K562 (cell line): Measurements from ENCODE around the gene CCDC77. TPM values are rescaled to one million over a fixed set of nuclear protein-coding genes. Genes with fewer than 3 reads are reported as not detected.

Experiments used
- ARHGAP35 ChIP-seq: fragments of 450-650 bp; IDR thresholded peaks from 2 replicates; pipeline ENCODE4 v1.6.1; 2018; ENCODE audit not compliant: partially characterized antibody
- CBX8 ChIP-seq: fragments of 200-600 bp; sonication (generic); IDR thresholded peaks from 2 replicates; pipeline ENCODE4 v1.6.1; 2012; ENCODE audit warnings: borderline replicate concordance, mixed run types, low read depth, mild to moderate bottlenecking, moderate library complexity, mixed read lengths, low read length, control low read depth, inconsistent platforms; ENCODE audit not compliant: poor library complexity, severe bottlenecking; ENCODE audit errors: extremely low read depth
- CHD4 ChIP-seq: fragments of 200-600 bp; sonication (generic); IDR thresholded peaks from 3 replicates; pipeline ENCODE4 v1.6.1; 2012; ENCODE audit warnings: low read depth, mild to moderate bottlenecking, mixed read lengths, low read length, inconsistent platforms; ENCODE audit not compliant: insufficient read depth, insufficient replicate concordance, poor library complexity, severe bottlenecking
- CREB3 ChIP-seq: fragments of 450-650 bp; conservative IDR thresholded peaks from 2 replicates; pipeline ENCODE4 v1.6.1; 2016; ENCODE audit warnings: missing genetic modification characterization, low read depth, mild to moderate bottlenecking, missing compliant biosample characterization, moderate library complexity
- E2F6 ChIP-seq, 2 experiments: IDR thresholded peaks; 2 replicates each; pipeline ENCODE4 v1.6.1; 2011; ENCODE audit warnings: borderline replicate concordance in 1 of 2, control low read depth in 1 of 2, low read depth in 1 of 2, low read length in 1 of 2, mild to moderate bottlenecking in 1 of 2, mixed read lengths in 1 of 2, moderate library complexity in 1 of 2; ENCODE audit not compliant: insufficient read depth in 1 of 2, insufficient read length in 1 of 2, poor library complexity in 1 of 2, severe bottlenecking in 1 of 2; ENCODE audit errors: extremely low read depth in 1 of 2
- GABPB1 ChIP-seq: sonication (generic); formaldehyde crosslinking; IDR thresholded peaks from 2 replicates; pipeline ENCODE4 v1.8.0; 2022; ENCODE audit warnings: mild to moderate bottlenecking, missing genetic modification reagents
- GTF2B ChIP-seq: IDR thresholded peaks from 2 replicates; pipeline ENCODE4 v1.6.1; 2011; ENCODE audit not compliant: insufficient read length; ENCODE audit errors: extremely low read depth
- KAT8 ChIP-seq: fragments of 450-650 bp; IDR thresholded peaks from 2 replicates; pipeline ENCODE4 v1.6.1; 2016; ENCODE audit warnings: low read depth, mild to moderate bottlenecking
- MCM3 ChIP-seq: fragments of 450-650 bp; IDR thresholded peaks from 2 replicates; pipeline ENCODE4 v1.6.1; 2016
- MXD1 ChIP-seq: fragments of 250-450 bp; sonication (Bioruptor Pico); IDR thresholded peaks from 2 replicates; pipeline ENCODE4 v1.8.0; 2021; ENCODE audit warnings: borderline replicate concordance, mild to moderate bottlenecking, moderate library complexity; ENCODE audit not compliant: poor library complexity, severe bottlenecking
- NCOA1 ChIP-seq: fragments of 450-650 bp; IDR thresholded peaks from 2 replicates; pipeline ENCODE4 v1.6.1; 2016; ENCODE audit warnings: low read depth
- RBM14 ChIP-seq: fragments of 200-400 bp; formaldehyde crosslinking; IDR thresholded peaks from 2 replicates; pipeline ENCODE4 v1.6.1; 2018; ENCODE audit warnings: low read depth, mild to moderate bottlenecking, low read length, moderate library complexity, borderline replicate concordance; ENCODE audit not compliant: insufficient read depth
- SREBF1 ChIP-seq: fragments of 150-350 bp; IDR thresholded peaks from 2 replicates; pipeline ENCODE4 v1.6.1; 2014; ENCODE audit warnings: antibody characterized with exemption, low read depth, low read length, borderline replicate concordance
- SRSF1 ChIP-seq: fragments of 200-400 bp; formaldehyde crosslinking; IDR thresholded peaks from 2 replicates; pipeline ENCODE4 v1.6.1; 2017; ENCODE audit warnings: mild to moderate bottlenecking, low read depth, low read length, moderate library complexity
- TBP ChIP-seq: optimal IDR thresholded peaks from 2 replicates; pipeline ENCODE3; 2011; ENCODE audit warnings: low read depth, low read length, improper control_type of control experiment
- TFAM ChIP-seq: fragments of 250-450 bp; sonication (Bioruptor Pico); conservative IDR thresholded peaks from 2 replicates; pipeline ENCODE4 v1.5.0; 2021; ENCODE audit warnings: mild to moderate bottlenecking, moderate library complexity
- ZC3H11A ChIP-seq: IDR thresholded peaks from 2 replicates; pipeline ENCODE4 v1.6.1; 2012; ENCODE audit warnings: low read depth, low read length, improper control_type of control experiment
- ZNF316 ChIP-seq: fragments of 450-650 bp; IDR thresholded peaks from 2 replicates; pipeline ENCODE4 v1.6.1; 2016
- ZNF57 ChIP-seq: fragments of 450-650 bp; formaldehyde crosslinking; IDR thresholded peaks from 2 replicates; pipeline ENCODE4 v1.4.0; 2020; ENCODE audit warnings: mild to moderate bottlenecking, moderate library complexity
- polyA plus RNA-seq, 8 experiments: library from polyadenylated mRNA; depleted of rRNA in 4 of 8; stranded (reverse) in 5 of 8; unstranded in 3 of 8; fragments of >200 nt; fragmentation: Nextera tagmentation in 2 of 8; fragmentation: Illumina TruSeq in 1 of 8; extraction: Ambion mirVana in 2 of 8; extraction: Trizol in 1 of 8; gene quantifications; 2 replicates each; pipeline versions ENCODE4 v1.2.1 to v1.2.3, GENCODE V29; 2011 to 2014; ENCODE audit warnings: inconsistent platforms in 1 of 8, missing spikeins in 1 of 8
- total RNA-seq, 7 experiments: library from RNA; depleted of rRNA in 6 of 7; stranded (reverse); fragments of >200 nt in 6 of 7; fragmentation: Illumina TruSeq in 2 of 7; extraction: Trizol in 2 of 7; gene quantifications; 2 replicates each; pipeline versions ENCODE4 v1.2.1 to v1.2.3, GENCODE V29; 2011 to 2021; ENCODE audit warnings: low replicate concordance in 1 of 7

CCDC77 gene
- total and polyA plus RNA-seq, 9 of the 15 experiments (the other 6 are each of a cell fraction or from before 2014, with no cell fraction given): 10.5 to 26.5 (median 17.8) TPM

- TF ChIP-seq ZC3H11A: no peak
- TF ChIP-seq GABPB1 (CRISPR knock-in tag): peak; percentile 97
- TF ChIP-seq MCM3: no peak
- TF ChIP-seq CBX8: no peak
- no peak for TF ChIP-seq GTF2B
- TF ChIP-seq KAT8: no peak
- TF ChIP-seq NCOA1: peak; percentile 80
- no peak for TF ChIP-seq ZNF57
- TF ChIP-seq CHD4: no peak
- TF ChIP-seq TBP: peak; percentile 54
- TF ChIP-seq TFAM (CRISPR knock-in tag): no peak
- TF ChIP-seq ARHGAP35: no peak
- TF ChIP-seq RBM14: no peak
- TF ChIP-seq E2F6 (IDR thresholded peaks at IDR 0.05; ENCODE audit: borderline replicate concordance in 1 of 2, extremely low read depth in 1 of 2, insufficient read depth in 1 of 2, insufficient read length in 1 of 2, low read depth in 1 of 2, low read length in 1 of 2, poor library complexity in 1 of 2, severe bottlenecking in 1 of 2): peak in 1 of 2 experiments; percentile 72
- no peak for TF ChIP-seq MXD1 (CRISPR knock-in tag)
- no peak for TF ChIP-seq ZNF316
- TF ChIP-seq CREB3: no peak
- no peak for TF ChIP-seq SRSF1
- TF ChIP-seq SREBF1: no peak
Measured at GRCh38 chr12:389142-390096, 12.0 kb upstream of the CCDC77 start, which contains the start of gene KDM5A (continued).
